Osteocyte (in vitro differentiated cells): ENCODE measurements around the gene ADO. TPM values are rescaled to one million over a fixed set of nuclear protein-coding genes. Genes with fewer than 3 reads are reported as not detected.

Experiments used
- DNase-seq: peaks from one replicate; pipeline ENCODE4 v3.0.0; 2021; ENCODE audit warnings: mixed read lengths; ENCODE audit not compliant: unreplicated experiment; ENCODE audit errors: extremely low spot score
- H3K27ac Mint-ChIP-seq: one replicate; pipeline ENCODE4 v1.8.0; 2021; ENCODE audit warnings: mild to moderate bottlenecking, mixed read lengths; ENCODE audit not compliant: unreplicated experiment
- H3K27me3 Mint-ChIP-seq: one replicate; pipeline ENCODE4 v1.8.0; 2021; ENCODE audit warnings: mixed read lengths; ENCODE audit not compliant: unreplicated experiment
- H3K36me3 Mint-ChIP-seq: one replicate; pipeline ENCODE4 v1.8.0; 2021; ENCODE audit warnings: mixed read lengths; ENCODE audit not compliant: unreplicated experiment
- H3K4me1 Mint-ChIP-seq: one replicate; pipeline ENCODE4 v1.8.0; 2021; ENCODE audit warnings: mixed read lengths; ENCODE audit not compliant: unreplicated experiment
- H3K4me3 Mint-ChIP-seq: one replicate; pipeline ENCODE4 v1.8.0; 2021; ENCODE audit warnings: mild to moderate bottlenecking, moderate library complexity, mixed read lengths; ENCODE audit not compliant: unreplicated experiment
- H3K9me3 Mint-ChIP-seq: one replicate; pipeline ENCODE4 v1.8.0; 2021; ENCODE audit warnings: mixed read lengths; ENCODE audit not compliant: unreplicated experiment
- CTCF ChIP-seq: fragments of 200-600 bp; sonication (generic); IDR thresholded peaks from 2 replicates; pipeline ENCODE4 v1.5.0; 2021; ENCODE audit warnings: antibody characterized with exemption, mild to moderate bottlenecking, moderate library complexity
- long read RNA-seq: library from polyadenylated mRNA; unstranded; transcript quantifications from one replicate; pipeline ENCODE4 v2.0.0, GENCODE V29; 2021
- total RNA-seq: library from RNA; stranded (reverse); gene quantifications from 2 replicates; pipeline ENCODE4 v1.2.1, GENCODE V29; 2021

ADO gene
- 17.5 and 17.6 TPM in 2 replicates for total RNA-seq
- long read RNA-seq, transcript ADO-201 (1 exons, 3,627 nt): major isoform, 5 of 5 reads
- long read RNA-seq, partial matches to known transcripts: 0 of 5 reads
- long read RNA-seq, other reads (novel, unspliced or antisense): 0 of 5 reads

GRCh38 chr10:62804356-62805230, at the start of gene ADO:
Gene ADO (plus strand): TSS chr10:62804720. CDS start chr10:62805060, 340 bp downstream.
- H3K4me3 Mint-ChIP-seq: peak within 1 kb of the TSS; percentile 93
- H3K4me1 Mint-ChIP-seq: peaks cover 25% of the 10 kb centered on the region
- DNase-seq: peak; percentile 94
- H3K36me3 Mint-ChIP-seq: peaks cover 8% of the 10 kb centered on the region
- no peaks in the 10 kb centered on the region for H3K9me3 Mint-ChIP-seq
- no peak for TF ChIP-seq CTCF
- peaks cover 13% of the 10 kb centered on the region for H3K27me3 Mint-ChIP-seq
- H3K27ac Mint-ChIP-seq: peak within 1 kb of the TSS; percentile 99

GRCh38 chr10:62754963-62755362, 49.6 kb upstream of the ADO start:
- Mint-ChIP-seq H3K36me3 (no peaks in the 10 kb centered on the region), H3K4me1 (no peaks in the 10 kb centered on the region), H3K27ac (no peak overlapping the region), H3K27me3 (peaks cover 30% of the 10 kb centered on the region), H3K4me3 (no peak overlapping the region), H3K9me3 (no peaks in the 10 kb centered on the region)
- DNase-seq: no peak
- TF ChIP-seq CTCF: no peak

- Mint-ChIP-seq H3K4me1 (no peaks in the 10 kb centered on the region), H3K36me3 (no peaks in the 10 kb centered on the region), H3K27me3 (peaks cover 30% of the 10 kb centered on the region), H3K27ac (no peak overlapping the region), H3K4me3 (no peak overlapping the region), H3K9me3 (no peaks in the 10 kb centered on the region)
- no peak for DNase-seq
- no peak for TF ChIP-seq CTCF
These were observed 48.6 kb upstream of the ADO start for GRCh38 chr10:62755662-62756653.

GRCh38 chr10:62759599-62760175, 44.8 kb upstream of the ADO start:
- H3K27ac Mint-ChIP-seq: no peak overlapping the region
- DNase-seq: no peak
- H3K4me3 Mint-ChIP-seq: no peak overlapping the region
- no peaks in the 10 kb centered on the region for H3K4me1 Mint-ChIP-seq
- H3K27me3 Mint-ChIP-seq: peaks cover 12% of the 10 kb centered on the region
- no peaks in the 10 kb centered on the region for H3K9me3 Mint-ChIP-seq
- H3K36me3 Mint-ChIP-seq: no peaks in the 10 kb centered on the region
- TF ChIP-seq CTCF: no peak
